CD4-positive, alpha-beta T cell (primary cell): ENCODE measurements around the gene ZNF423. TPM values are rescaled to one million over a fixed set of nuclear protein-coding genes. Genes with fewer than 3 reads are reported as not detected.

Experiments used
- ATAC-seq: fragments of 200-7000 bp; cut with Tn5 transposase; one replicate; pipeline ENCODE4 v1.10.0; 2022; ENCODE audit warnings: mild to moderate bottlenecking; ENCODE audit not compliant: poor library complexity
- CTCF ChIA-PET: fragments of 350-600 bp; sonication (Branson Sonifier 250); formaldehyde crosslinking; loops from one replicate; lab custom pipeline; 2021; ENCODE audit warnings: antibody characterized with exemption, inconsistent platforms; lab: Charles Lee
- POLR2A ChIA-PET: fragments of 350-600 bp; sonication (Branson Sonifier 250); formaldehyde crosslinking; loops from one replicate; lab custom pipeline; 2021; ENCODE audit warnings: antibody characterized with exemption, inconsistent platforms; lab: Charles Lee
- DNase-seq, 14 experiments: peaks; one replicate each; pipeline ENCODE4 v3.0.0-alpha.2; 2013 to 2020; ENCODE audit warnings: mixed read lengths in 2 of 14
- H3K27ac ChIP-seq, 2 donors: one replicate each; pipeline versions ENCODE4 v1.5.1 to v1.7.0; 2013; ENCODE audit warnings: low read length in 2 of 2, low read depth in 1 of 2, mild to moderate bottlenecking in 1 of 2
- H3K27me3 ChIP-seq, 2 experiments: 1 replicate in 1 of 2; 2 replicates in 1 of 2; pipeline versions ENCODE4 v1.6.1 to v1.7.0; 2013; ENCODE audit warnings: low read length in 2 of 2, control low read depth in 1 of 2, mild to moderate bottlenecking in 1 of 2, moderate library complexity in 1 of 2; ENCODE audit not compliant: insufficient read depth in 2 of 2, control insufficient read depth in 1 of 2
- H3K36me3 ChIP-seq: one replicate; pipeline ENCODE4 v1.6.1; 2013; ENCODE audit warnings: low read length, control low read depth; ENCODE audit not compliant: insufficient read depth
- H3K4me1 ChIP-seq: one replicate; pipeline ENCODE4 v1.6.1; 2013; ENCODE audit warnings: low read length, control low read depth; ENCODE audit not compliant: insufficient read depth
- H3K4me3 ChIP-seq: one replicate; pipeline ENCODE4 v1.5.1; 2013; ENCODE audit warnings: mild to moderate bottlenecking, low read length, moderate library complexity
- H3K9me3 ChIP-seq, 2 experiments: 1 replicate in 1 of 2; 2 replicates in 1 of 2; pipeline versions ENCODE4 v1.6.1 to v1.7.0; 2013; ENCODE audit warnings: low read length in 2 of 2, mild to moderate bottlenecking in 2 of 2, control low read depth in 1 of 2, moderate library complexity in 1 of 2; ENCODE audit not compliant: control insufficient read depth in 1 of 2, insufficient read depth in 1 of 2
- H3K27ac Mint-ChIP-seq: one replicate; pipeline ENCODE4 v1.8.0; 2020; ENCODE audit warnings: mixed read lengths
- H3K27me3 Mint-ChIP-seq: one replicate; pipeline ENCODE4 v1.8.0; 2021; ENCODE audit warnings: mixed read lengths
- H3K36me3 Mint-ChIP-seq: one replicate; pipeline ENCODE4 v1.8.0; 2021; ENCODE audit warnings: low read depth, mixed read lengths
- H3K4me1 Mint-ChIP-seq: one replicate; pipeline ENCODE4 v1.8.0; 2021; ENCODE audit warnings: low read depth, mixed read lengths
- H3K4me3 Mint-ChIP-seq: one replicate; pipeline ENCODE4 v1.8.0; 2020; ENCODE audit warnings: mild to moderate bottlenecking, mixed read lengths
- H3K9me3 Mint-ChIP-seq: one replicate; pipeline ENCODE4 v1.8.0; 2020; ENCODE audit warnings: mixed read lengths
- intact Hi-C, 2 experiments: fragments of 100-400 bp; cut with DNase I in 1 of 2; cut with micrococcal nuclease in 1 of 2; formaldehyde crosslinking; loops; one replicate each; pipeline versions ENCODE4 v1.15.1 to v1.9.0; 2023 to 2025; cut with DNase I, micrococcal nuclease
- total RNA-seq, 174 experiments: library from RNA in 2 of 174; stranded (reverse) in 2 of 174; gene quantifications; one replicate each; pipeline ENCODE4 v1.2.3 and lab custom pipeline; 2021 to 2026
- TF ChIP-seq, protein P1 (sequence below): fragments of 200-600 bp; IDR thresholded peaks from one replicate; pipeline ENCODE4 v1.8.0; 2022; ENCODE audit warnings: antibody characterized with exemption, mild to moderate bottlenecking

ZNF423 gene
- total RNA-seq, 2 experiments from 2014 or later = not detected

DNA sequence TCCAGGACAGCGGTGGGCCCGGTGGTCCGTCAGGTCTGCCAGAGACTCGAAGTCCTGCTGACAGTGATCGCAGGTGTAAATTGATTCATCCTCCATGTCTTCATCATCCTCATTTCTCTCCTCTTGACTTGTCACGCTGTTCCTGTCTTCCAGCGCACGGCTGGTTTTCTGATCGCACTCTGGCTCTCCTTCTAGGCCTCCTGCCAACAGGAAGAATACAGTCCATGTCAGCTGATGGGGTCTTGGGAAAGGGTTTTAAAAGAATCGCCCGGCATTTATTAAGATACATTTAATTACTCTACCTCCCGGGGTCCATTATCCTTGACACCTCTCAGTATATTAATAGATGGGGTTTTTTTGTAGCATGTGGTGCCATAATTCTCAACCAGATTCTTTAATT is 125.1 kb downstream of the ZNF423 start:
- ChIA-PET POLR2A (no interaction called here), CTCF (no interaction called here)
- H3K36me3 ChIP-seq = no peaks in the 10 kb centered on the region
- intact Hi-C loops = no loop called here
- Mint-ChIP-seq H3K4me3 (no peak overlapping the region), H3K4me1 (no peaks in the 10 kb centered on the region), H3K9me3 (peaks cover 6% of the 10 kb centered on the region), H3K36me3 (no peaks in the 10 kb centered on the region), H3K27ac (no peak overlapping the region), H3K27me3 (no peaks in the 10 kb centered on the region)
- H3K9me3 ChIP-seq = peaks cover 0 to 18% of the 10 kb centered on the region in 2 experiments
- ATAC-seq = no peak
- H3K27ac ChIP-seq = no peak overlapping the region
- no peak overlapping the region for H3K4me3 ChIP-seq
- H3K27me3 ChIP-seq = no peaks in the 10 kb centered on the region
- DNase-seq = no peak
- H3K4me1 ChIP-seq = no peaks in the 10 kb centered on the region
- TF ChIP-seq, protein P1, sequence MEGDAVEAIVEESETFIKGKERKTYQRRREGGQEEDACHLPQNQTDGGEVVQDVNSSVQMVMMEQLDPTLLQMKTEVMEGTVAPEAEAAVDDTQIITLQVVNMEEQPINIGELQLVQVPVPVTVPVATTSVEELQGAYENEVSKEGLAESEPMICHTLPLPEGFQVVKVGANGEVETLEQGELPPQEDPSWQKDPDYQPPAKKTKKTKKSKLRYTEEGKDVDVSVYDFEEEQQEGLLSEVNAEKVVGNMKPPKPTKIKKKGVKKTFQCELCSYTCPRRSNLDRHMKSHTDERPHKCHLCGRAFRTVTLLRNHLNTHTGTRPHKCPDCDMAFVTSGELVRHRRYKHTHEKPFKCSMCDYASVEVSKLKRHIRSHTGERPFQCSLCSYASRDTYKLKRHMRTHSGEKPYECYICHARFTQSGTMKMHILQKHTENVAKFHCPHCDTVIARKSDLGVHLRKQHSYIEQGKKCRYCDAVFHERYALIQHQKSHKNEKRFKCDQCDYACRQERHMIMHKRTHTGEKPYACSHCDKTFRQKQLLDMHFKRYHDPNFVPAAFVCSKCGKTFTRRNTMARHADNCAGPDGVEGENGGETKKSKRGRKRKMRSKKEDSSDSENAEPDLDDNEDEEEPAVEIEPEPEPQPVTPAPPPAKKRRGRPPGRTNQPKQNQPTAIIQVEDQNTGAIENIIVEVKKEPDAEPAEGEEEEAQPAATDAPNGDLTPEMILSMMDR = no peak

DNA sequence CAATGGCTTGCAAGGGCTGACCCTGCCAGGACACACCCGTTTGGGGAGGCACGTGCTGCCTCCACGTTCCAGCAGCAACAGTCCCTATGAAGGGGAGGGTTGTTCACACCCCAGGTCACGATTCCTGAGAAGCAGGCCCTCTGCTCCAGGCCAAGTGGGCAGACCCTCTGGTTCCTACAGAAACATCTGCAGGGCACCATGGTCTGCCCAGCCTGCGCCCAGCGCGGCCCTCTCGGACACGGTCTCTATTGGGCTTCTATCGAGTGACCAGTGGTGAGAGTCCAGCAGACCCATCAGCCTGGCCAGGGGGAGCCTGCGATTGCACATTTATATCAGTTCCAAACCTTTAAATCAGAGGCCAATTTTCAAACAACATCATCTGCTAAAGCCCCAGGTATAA is 128.3 kb downstream of the ZNF423 start:
- Mint-ChIP-seq H3K36me3 (no peaks in the 10 kb centered on the region), H3K4me3 (no peak overlapping the region), H3K27me3 (no peaks in the 10 kb centered on the region), H3K9me3 (peaks cover 6% of the 10 kb centered on the region), H3K27ac (no peak overlapping the region), H3K4me1 (no peaks in the 10 kb centered on the region)
- ChIA-PET POLR2A (no interaction called here), CTCF (no interaction called here)
- Histone ChIP-seq H3K4me1 (no peaks in the 10 kb centered on the region), H3K4me3 (no peak overlapping the region), H3K27ac (no peak overlapping the region), H3K36me3 (no peaks in the 10 kb centered on the region), H3K27me3 (no peaks in the 10 kb centered on the region), H3K9me3 (peaks cover 0 to 20% of the 10 kb centered on the region in 2 experiments)
- DNase-seq (no peak), ATAC-seq (no peak)
- intact Hi-C loops = no loop called here
- TF ChIP-seq, protein P1 = no peak

DNA sequence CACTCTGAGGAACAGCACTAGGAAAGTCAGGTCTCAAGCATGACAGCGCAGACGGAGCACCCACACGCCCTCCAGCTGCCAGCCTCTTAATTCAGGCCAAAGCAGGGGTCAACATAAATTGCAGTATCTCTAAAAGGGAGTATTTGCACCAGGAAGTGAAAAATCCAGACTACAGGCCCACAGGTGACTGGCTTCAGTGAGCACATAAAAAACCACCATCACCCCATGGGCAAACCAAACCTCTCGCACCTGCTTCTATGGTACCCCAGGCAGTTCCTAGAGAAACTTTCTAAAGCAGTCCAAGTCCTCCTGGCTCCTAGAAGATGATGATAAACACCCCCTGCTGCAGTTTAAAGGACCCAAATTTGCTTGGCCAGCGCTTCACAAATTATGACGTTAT is 129.8 kb downstream of the ZNF423 start:
- no peak overlapping the region for H3K27ac ChIP-seq
- peaks cover 0 to 2% of the 10 kb centered on the region in 2 experiments for H3K27me3 ChIP-seq
- Mint-ChIP-seq H3K27ac (no peak overlapping the region), H3K9me3 (peaks cover 6% of the 10 kb centered on the region), H3K36me3 (no peaks in the 10 kb centered on the region), H3K4me3 (no peak overlapping the region), H3K4me1 (no peaks in the 10 kb centered on the region), H3K27me3 (no peaks in the 10 kb centered on the region)
- POLR2A ChIA-PET = no interaction called here
- no peaks in the 10 kb centered on the region for H3K4me1 ChIP-seq
- no peak for ATAC-seq
- DNase-seq = no peak
- CTCF ChIA-PET = no interaction called here
- H3K36me3 ChIP-seq = no peaks in the 10 kb centered on the region
- intact Hi-C loops = no loop called here
- TF ChIP-seq, protein P1 = no peak
- no peak overlapping the region for H3K4me3 ChIP-seq
- H3K9me3 ChIP-seq = peaks cover 0 to 20% of the 10 kb centered on the region in 2 experiments
